ENCODE results near the gene YIPF5. TPM values are rescaled to one million over a fixed set of nuclear protein-coding genes. Genes with fewer than 3 reads are reported as not detected.

Gene YIPF5
- total and polyA plus RNA-seq, 8 donors = 5.6 to 41.6 (median 31.6) TPM

DNA sequence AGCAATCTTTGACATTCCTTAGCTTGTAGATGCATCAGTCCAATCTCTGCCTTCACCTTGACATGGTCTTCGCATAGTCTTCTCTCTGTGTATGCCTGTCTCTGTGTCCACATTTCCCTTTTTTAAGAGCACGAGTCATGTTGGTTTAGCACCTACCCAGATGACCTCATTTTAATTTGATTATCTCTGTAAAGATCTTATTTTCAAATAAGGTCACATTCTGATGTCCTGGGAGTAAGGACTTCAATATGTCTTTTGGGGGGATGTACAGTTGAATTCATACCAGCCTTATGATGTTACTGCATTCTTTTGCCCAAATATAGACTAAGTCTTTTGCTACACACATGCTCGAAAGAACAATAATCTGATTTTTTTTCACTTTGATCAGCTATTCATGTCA is 7.1 kb upstream of the YIPF5 start:
- no peaks in the 10 kb centered on the region for H3K36me3 ChIP-seq
- no peak for DNase-seq
- intact Hi-C loops (cut with DNase I) = no loop called here
- 80 to 86% methylated on average over 3 of the region's 3 CpGs for WGBS, 2 donors
- FAIRE-seq = no peak
- no peaks in the 10 kb centered on the region for H3K4me1 ChIP-seq
- ATAC-seq = no peak
- H3K27ac ChIP-seq = no peak overlapping the region
- no peaks in the 10 kb centered on the region for H3K27me3 ChIP-seq
- H3K9me3 ChIP-seq = no peaks in the 10 kb centered on the region
- TF ChIP-seq, protein P1, sequence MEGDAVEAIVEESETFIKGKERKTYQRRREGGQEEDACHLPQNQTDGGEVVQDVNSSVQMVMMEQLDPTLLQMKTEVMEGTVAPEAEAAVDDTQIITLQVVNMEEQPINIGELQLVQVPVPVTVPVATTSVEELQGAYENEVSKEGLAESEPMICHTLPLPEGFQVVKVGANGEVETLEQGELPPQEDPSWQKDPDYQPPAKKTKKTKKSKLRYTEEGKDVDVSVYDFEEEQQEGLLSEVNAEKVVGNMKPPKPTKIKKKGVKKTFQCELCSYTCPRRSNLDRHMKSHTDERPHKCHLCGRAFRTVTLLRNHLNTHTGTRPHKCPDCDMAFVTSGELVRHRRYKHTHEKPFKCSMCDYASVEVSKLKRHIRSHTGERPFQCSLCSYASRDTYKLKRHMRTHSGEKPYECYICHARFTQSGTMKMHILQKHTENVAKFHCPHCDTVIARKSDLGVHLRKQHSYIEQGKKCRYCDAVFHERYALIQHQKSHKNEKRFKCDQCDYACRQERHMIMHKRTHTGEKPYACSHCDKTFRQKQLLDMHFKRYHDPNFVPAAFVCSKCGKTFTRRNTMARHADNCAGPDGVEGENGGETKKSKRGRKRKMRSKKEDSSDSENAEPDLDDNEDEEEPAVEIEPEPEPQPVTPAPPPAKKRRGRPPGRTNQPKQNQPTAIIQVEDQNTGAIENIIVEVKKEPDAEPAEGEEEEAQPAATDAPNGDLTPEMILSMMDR (IDR thresholded peaks at IDR 0.05) = no peak
- no peak overlapping the region for H3K4me3 ChIP-seq

DNA sequence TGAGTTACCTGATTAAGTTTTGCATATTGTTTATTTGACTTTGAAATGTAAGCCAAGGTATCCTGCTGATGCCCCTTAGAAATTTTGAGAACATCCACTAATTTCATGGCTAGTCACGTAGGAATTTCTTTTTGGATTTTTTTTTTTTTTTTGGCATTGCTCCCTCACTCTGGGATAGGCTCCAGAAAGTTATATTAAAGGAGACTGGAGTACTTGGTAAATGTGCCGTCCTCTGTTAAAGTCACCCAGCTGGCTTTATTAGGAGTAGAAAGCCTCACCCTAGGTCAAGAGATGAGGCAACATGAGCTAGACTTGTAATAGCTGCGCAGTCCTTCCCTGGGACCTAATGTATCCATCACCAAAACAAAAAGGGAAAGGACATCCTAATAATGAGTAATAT is 3.3 kb upstream of the YIPF5 start:
- FAIRE-seq = no peak
- Histone ChIP-seq H3K4me1 (peaks cover 5 to 10% (median 6%) of the 10 kb centered on the region in 3 donors), H3K27me3 (no peaks in the 10 kb centered on the region), H3K27ac (no peak overlapping the region), H3K36me3 (no peaks in the 10 kb centered on the region), H3K9me3 (no peaks in the 10 kb centered on the region), H3K4me3 (no peak overlapping the region)
- intact Hi-C loops (cut with DNase I) = no loop called here
- no peak for ATAC-seq
- no peak for DNase-seq
- TF ChIP-seq, protein P1 (IDR thresholded peaks at IDR 0.05) = no peak
- WGBS, 2 donors = 39 to 43% methylated on average over 3 of the region's 3 CpGs

GRCh38 chr5:144169904-144170275 is 569 bp downstream of the YIPF5 start:
- Histone ChIP-seq H3K27ac (peak overlapping the region; percentile 48 to 78 (median 68)), H3K4me1 (peaks cover 9 to 24% (median 21%) of the 10 kb centered on the region in 3 donors), H3K36me3 (peaks cover 0 to 12% (median 0%) of the 10 kb centered on the region in 3 donors), H3K4me3 (peak overlapping the region; percentile 72 to 82 (median 78)), H3K9me3 (no peaks in the 10 kb centered on the region), H3K27me3 (no peaks in the 10 kb centered on the region)
- intact Hi-C loops (cut with DNase I) = no loop called here
- TF ChIP-seq, protein P1 (IDR thresholded peaks at IDR 0.05) = no peak
- no peak for FAIRE-seq
- WGBS, 2 donors = 0 to 1% methylated on average over 12 of the region's 12 CpGs
- DNase-seq = no peak
- ATAC-seq = peak; percentile 1 to 21 (median 6)

DNA sequence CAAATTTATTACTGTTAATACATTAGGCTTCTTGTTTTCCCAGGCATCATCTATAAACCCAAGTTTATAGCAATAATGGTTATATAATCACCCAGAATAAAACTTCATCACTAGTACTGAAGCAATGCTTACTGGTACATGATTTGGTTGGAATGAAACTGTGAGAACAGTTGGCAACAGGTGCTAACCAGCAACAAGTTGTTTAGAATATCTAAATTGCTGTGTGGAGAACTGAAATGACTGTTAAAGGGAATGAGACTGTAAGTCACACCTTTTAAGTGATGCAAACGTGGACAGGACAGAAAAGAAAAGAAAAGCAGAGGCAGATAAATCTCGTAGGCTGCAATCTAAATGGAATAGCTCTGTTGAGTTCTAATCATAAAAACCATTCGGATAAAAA is 2.5 kb downstream of the YIPF5 start:
- FAIRE-seq (no peak), ATAC-seq (no peak), DNase-seq (no peak)
- no peaks in the 10 kb centered on the region for H3K27me3 ChIP-seq
- TF ChIP-seq, protein P1 (IDR thresholded peaks at IDR 0.05) = no peak
- H3K4me3 ChIP-seq = no peak overlapping the region
- intact Hi-C loops (cut with DNase I) = no loop called here
- no peaks in the 10 kb centered on the region for H3K9me3 ChIP-seq
- H3K36me3 ChIP-seq = peaks cover 3 to 31% (median 7%) of the 10 kb centered on the region in 3 donors
- H3K4me1 ChIP-seq = peaks cover 9 to 24% (median 21%) of the 10 kb centered on the region in 3 donors
- no peak overlapping the region for H3K27ac ChIP-seq
- 38 to 58% methylated on average over 3 of the region's 3 CpGs for WGBS, 2 donors

GRCh38 chr5:144166696-144167095 is 3.8 kb downstream of the YIPF5 start:
- TF ChIP-seq, protein P1 (IDR thresholded peaks at IDR 0.05) = no peak
- 80 to 82% methylated on average over 1 of the region's 1 CpG for WGBS, 2 donors
- Histone ChIP-seq H3K9me3 (no peaks in the 10 kb centered on the region), H3K27ac (no peak overlapping the region), H3K27me3 (no peaks in the 10 kb centered on the region), H3K4me1 (peaks cover 9 to 24% (median 21%) of the 10 kb centered on the region in 3 donors), H3K36me3 (peaks cover 3 to 44% (median 12%) of the 10 kb centered on the region in 3 donors), H3K4me3 (no peak overlapping the region)
- DNase-seq (no peak), FAIRE-seq (no peak), ATAC-seq (no peak)
- intact Hi-C loops (cut with DNase I) = no loop called here
